Measurements from ENCODE around the gene PTPRS. TPM values are rescaled to one million over a fixed set of nuclear protein-coding genes. Genes with fewer than 3 reads are reported as not detected.

The PTPRS gene
- total and polyA plus RNA-seq, 4 donors, result 10.9 to 96.7 (median 46.4) TPM

DNA sequence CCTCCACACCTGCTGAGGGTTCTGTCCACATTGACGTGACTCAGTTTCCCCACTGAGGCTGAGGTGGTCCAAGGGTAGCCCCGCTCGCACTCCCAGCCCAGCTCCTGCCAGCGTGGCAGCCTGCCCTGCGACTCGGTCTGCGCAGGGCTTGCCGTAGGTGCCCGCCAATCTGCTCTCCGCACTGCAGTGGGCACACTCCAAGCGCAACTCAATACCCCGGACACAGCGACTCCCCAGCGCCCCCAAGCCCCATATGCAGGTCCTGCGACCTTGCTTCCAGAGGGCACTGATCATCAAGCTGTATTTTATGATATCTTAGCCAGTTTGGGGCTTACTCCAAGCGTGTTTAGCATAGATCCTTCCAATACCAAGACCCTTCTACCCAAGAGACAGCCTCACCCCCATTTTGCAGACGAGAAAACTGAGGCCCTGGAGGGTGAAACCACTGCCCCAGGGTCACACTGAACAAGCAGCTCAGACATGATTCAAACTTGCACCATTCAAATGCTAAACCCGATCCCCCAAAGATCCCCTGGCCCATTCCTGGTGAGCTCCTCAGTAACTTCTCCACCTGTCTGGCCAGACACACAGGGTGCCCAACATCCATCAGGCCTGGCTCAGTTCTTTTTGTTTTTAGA is 13.5 kb downstream of the PTPRS start:
- Histone ChIP-seq H3K9me3 (ENCODE audit: control insufficient read depth in 4 of 4, insufficient read depth in 3 of 4, low read length in 3 of 4) (peaks cover 0 to 11% (median 3%) of the 10 kb centered on the region in 4 donors), H3K9ac (ENCODE audit: insufficient read depth in 1 of 2, low read length in 2 of 2) (no peak overlapping the region), H3K4me1 (ENCODE audit: control insufficient read depth in 5 of 5, insufficient read depth in 5 of 5, low read length in 5 of 5) (no peaks in the 10 kb centered on the region), H3K27ac (ENCODE audit: low read depth in 1 of 2, low read length in 1 of 2) (no peak overlapping the region), H3K27me3 (ENCODE audit: control insufficient read depth in 3 of 3, insufficient read depth in 3 of 3, low read length in 2 of 3) (peaks cover 0 to under 1% (median 0%) of the 10 kb centered on the region in 3 donors), H3K4me3 (no peak overlapping the region), H3K36me3 (ENCODE audit: control insufficient read depth in 4 of 4, insufficient read depth in 4 of 4, low read length in 4 of 4) (no peaks in the 10 kb centered on the region)
- no peak for DNase-seq
- WGBS, 2 donors, result 81 to 85% methylated on average over 18 of the region's 18 CpGs
- TF ChIP-seq, protein P1, sequence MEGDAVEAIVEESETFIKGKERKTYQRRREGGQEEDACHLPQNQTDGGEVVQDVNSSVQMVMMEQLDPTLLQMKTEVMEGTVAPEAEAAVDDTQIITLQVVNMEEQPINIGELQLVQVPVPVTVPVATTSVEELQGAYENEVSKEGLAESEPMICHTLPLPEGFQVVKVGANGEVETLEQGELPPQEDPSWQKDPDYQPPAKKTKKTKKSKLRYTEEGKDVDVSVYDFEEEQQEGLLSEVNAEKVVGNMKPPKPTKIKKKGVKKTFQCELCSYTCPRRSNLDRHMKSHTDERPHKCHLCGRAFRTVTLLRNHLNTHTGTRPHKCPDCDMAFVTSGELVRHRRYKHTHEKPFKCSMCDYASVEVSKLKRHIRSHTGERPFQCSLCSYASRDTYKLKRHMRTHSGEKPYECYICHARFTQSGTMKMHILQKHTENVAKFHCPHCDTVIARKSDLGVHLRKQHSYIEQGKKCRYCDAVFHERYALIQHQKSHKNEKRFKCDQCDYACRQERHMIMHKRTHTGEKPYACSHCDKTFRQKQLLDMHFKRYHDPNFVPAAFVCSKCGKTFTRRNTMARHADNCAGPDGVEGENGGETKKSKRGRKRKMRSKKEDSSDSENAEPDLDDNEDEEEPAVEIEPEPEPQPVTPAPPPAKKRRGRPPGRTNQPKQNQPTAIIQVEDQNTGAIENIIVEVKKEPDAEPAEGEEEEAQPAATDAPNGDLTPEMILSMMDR (IDR thresholded peaks at IDR 0.05; ENCODE audit: control extremely low read depth, extremely low read depth), result no peak
- ATAC-seq (ENCODE audit: insufficient read depth, low FRiP score), result no peak

DNA sequence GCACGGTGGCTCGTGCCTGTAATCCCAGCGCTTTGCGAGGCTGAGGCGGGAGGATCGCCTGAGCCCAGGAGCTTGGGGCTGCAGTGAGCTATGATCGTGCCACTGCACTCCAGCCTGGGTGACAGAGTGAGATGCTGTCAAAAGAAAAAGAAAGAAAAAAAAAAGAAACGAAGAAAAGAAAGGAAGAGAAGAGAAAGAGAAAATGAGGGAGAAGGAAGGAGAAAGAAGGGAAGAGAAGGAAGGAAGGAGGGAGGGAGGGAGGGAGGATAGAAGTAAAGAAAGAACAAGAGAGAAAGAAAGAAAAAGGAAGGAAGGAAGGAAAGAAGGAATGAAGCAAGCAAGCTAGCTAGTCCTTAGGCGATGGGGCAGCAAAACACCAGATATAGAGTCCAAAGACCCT is 14.1 kb downstream of the PTPRS start:
- Histone ChIP-seq H3K9ac (ENCODE audit: insufficient read depth in 1 of 2, low read length in 2 of 2) (no peak overlapping the region), H3K27ac (ENCODE audit: low read depth in 1 of 2, low read length in 1 of 2) (no peak overlapping the region), H3K36me3 (ENCODE audit: control insufficient read depth in 4 of 4, insufficient read depth in 4 of 4, low read length in 4 of 4) (no peaks in the 10 kb centered on the region), H3K4me1 (ENCODE audit: control insufficient read depth in 5 of 5, insufficient read depth in 5 of 5, low read length in 5 of 5) (no peaks in the 10 kb centered on the region), H3K4me3 (no peak overlapping the region), H3K27me3 (ENCODE audit: control insufficient read depth in 3 of 3, insufficient read depth in 3 of 3, low read length in 2 of 3) (peaks cover 0 to 4% (median 0%) of the 10 kb centered on the region in 3 donors), H3K9me3 (ENCODE audit: control insufficient read depth in 4 of 4, insufficient read depth in 3 of 4, low read length in 3 of 4) (peaks cover 0 to 11% (median 3%) of the 10 kb centered on the region in 4 donors)
- ATAC-seq (ENCODE audit: insufficient read depth, low FRiP score) (no peak), DNase-seq (no peak)
- TF ChIP-seq, protein P1 (IDR thresholded peaks at IDR 0.05; ENCODE audit: control extremely low read depth, extremely low read depth), result no peak
- 50 to 62% methylated on average over 9 of the region's 9 CpGs for WGBS, 2 donors

DNA sequence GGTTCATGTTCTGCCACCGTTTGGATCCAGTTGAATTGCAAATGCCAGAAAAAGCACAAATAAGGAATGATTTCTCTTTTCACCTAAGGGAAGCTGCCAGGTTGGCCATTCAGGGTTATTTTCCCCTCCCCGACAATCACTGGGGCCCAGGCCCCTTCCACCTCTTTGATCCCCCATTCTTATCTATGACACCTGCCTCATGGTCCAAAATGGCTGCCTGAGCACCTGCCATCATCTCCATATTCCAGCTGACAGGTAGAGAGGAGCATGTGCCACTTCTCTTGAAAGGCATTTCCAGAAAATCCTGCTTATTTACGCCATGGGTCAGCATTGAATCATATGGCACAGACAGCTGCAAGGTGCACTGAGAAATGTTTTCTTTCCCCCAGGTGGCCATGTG is 15.7 kb downstream of the PTPRS start:
- peaks cover 0 to 11% (median 3%) of the 10 kb centered on the region in 4 donors for H3K9me3 ChIP-seq (ENCODE audit: control insufficient read depth in 4 of 4, insufficient read depth in 3 of 4, low read length in 3 of 4)
- H3K27ac ChIP-seq (ENCODE audit: low read depth in 1 of 2, low read length in 1 of 2), result no peak overlapping the region
- TF ChIP-seq, protein P1 (IDR thresholded peaks at IDR 0.05; ENCODE audit: control extremely low read depth, extremely low read depth), result no peak
- H3K4me3 ChIP-seq, result no peak overlapping the region
- ATAC-seq (ENCODE audit: insufficient read depth, low FRiP score) (no peak), DNase-seq (no peak)
- H3K4me1 ChIP-seq (ENCODE audit: control insufficient read depth in 5 of 5, insufficient read depth in 5 of 5, low read length in 5 of 5), result no peaks in the 10 kb centered on the region
- H3K36me3 ChIP-seq (ENCODE audit: control insufficient read depth in 4 of 4, insufficient read depth in 4 of 4, low read length in 4 of 4), result no peaks in the 10 kb centered on the region
- H3K27me3 ChIP-seq (ENCODE audit: control insufficient read depth in 3 of 3, insufficient read depth in 3 of 3, low read length in 2 of 3), result peaks cover 0 to 4% (median 0%) of the 10 kb centered on the region in 3 donors
- WGBS, 2 donors, result 93 to 94% methylated on average over 3 of the region's 3 CpGs
- H3K9ac ChIP-seq (ENCODE audit: insufficient read depth in 1 of 2, low read length in 2 of 2), result no peak overlapping the region

DNA sequence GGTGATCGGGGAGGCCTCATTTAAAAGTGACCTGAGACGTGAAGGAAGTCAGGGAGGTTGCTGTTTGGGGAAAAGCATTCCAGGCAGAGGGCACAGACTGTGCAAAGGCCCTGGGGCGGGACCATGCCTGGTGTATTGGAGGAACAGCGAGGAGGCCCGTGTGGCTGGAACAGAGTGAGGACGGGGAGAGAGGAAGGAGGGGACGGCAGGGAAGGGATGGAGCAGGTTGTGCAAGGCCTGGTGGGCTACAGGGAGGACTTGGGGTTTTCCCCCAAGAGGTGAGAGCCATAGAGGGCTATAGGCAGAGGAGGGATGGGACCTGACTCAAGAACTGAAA is 17.2 kb downstream of the PTPRS start:
- Histone ChIP-seq H3K36me3 (ENCODE audit: control insufficient read depth in 4 of 4, insufficient read depth in 4 of 4, low read length in 4 of 4) (no peaks in the 10 kb centered on the region), H3K27ac (ENCODE audit: low read depth in 1 of 2, low read length in 1 of 2) (no peak overlapping the region), H3K9me3 (ENCODE audit: control insufficient read depth in 4 of 4, insufficient read depth in 3 of 4, low read length in 3 of 4) (peaks cover 0 to 11% (median 3%) of the 10 kb centered on the region in 4 donors), H3K4me1 (ENCODE audit: control insufficient read depth in 5 of 5, insufficient read depth in 5 of 5, low read length in 5 of 5) (no peaks in the 10 kb centered on the region), H3K4me3 (no peak overlapping the region), H3K9ac (ENCODE audit: insufficient read depth in 1 of 2, low read length in 2 of 2) (no peak overlapping the region), H3K27me3 (ENCODE audit: control insufficient read depth in 3 of 3, insufficient read depth in 3 of 3, low read length in 2 of 3) (peaks cover 0 to 4% (median 0%) of the 10 kb centered on the region in 3 donors)
- WGBS, 2 donors, result 89 to 90% methylated on average over 7 of the region's 7 CpGs
- TF ChIP-seq, protein P1 (IDR thresholded peaks at IDR 0.05; ENCODE audit: control extremely low read depth, extremely low read depth), result no peak
- no peak for DNase-seq
- ATAC-seq (ENCODE audit: insufficient read depth, low FRiP score), result no peak

Measured in lung (tissue), 12 donors.